ENCODE measurements around the gene SRSF10.

The SRSF10 gene

DNA sequence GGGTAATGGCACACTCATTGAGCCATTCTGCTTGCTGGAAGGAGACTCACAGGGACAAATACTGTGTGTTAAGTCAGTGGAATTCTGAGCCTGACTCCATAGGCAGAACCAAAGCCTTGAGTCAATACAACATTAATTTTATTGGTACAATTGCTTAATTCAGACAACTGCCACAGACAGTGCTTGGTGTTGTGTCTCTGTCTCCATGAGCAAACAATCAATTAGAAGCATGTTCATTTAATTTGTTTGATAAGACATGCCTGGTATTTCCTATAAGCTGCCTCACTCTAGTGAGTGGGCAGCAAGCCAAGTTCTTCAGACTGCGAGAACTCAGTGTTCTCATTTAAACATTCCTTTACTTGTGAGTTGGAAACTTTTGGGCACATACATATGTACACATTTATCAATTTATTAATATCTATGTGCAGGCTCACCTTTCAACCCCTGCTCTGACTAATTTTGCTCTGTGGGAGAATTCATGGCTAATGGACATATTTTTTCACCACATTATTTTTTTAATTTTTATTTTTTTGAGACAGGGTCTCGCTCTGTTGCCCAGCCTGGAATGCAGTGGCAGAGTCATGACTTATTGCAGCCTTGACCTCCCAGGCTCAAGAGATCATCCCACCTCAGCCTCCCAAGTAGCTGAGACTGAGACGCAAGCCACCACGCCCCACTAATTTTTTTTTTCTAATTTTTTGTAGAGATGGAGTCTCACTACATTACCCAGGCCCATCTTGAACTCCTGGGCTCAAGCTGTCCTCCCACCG lies 4.5 kb upstream of the SRSF10 start:
- Histone ChIP-seq H3K27ac (ENCODE audit: low read depth, low read length) (no peak overlapping the region), H3F3A (ENCODE audit: control insufficient read depth, insufficient read depth) (peaks cover 20% of the 10 kb centered on the region), H3K27me3 (ENCODE audit: control insufficient read depth, low read length) (no peaks in the 10 kb centered on the region), H3K36me3 (ENCODE audit: control insufficient read depth, low read length) (peaks cover 5% of the 10 kb centered on the region), H3K9me2 (replicated peaks; ENCODE audit: control insufficient read depth, low read length) (no peaks in the 10 kb centered on the region), H3K9me3 (ENCODE audit: control insufficient read depth, insufficient read depth, low read length) (no peaks in the 10 kb centered on the region), H3K4me2 (ENCODE audit: low read length) (no peak overlapping the region), H3K4me3 (ENCODE audit: low read length) (no peak overlapping the region), H3K79me2 (ENCODE audit: control insufficient read depth, low read length) (peaks cover 8% of the 10 kb centered on the region), H4K20me1 (ENCODE audit: control insufficient read depth, insufficient read depth, low read depth, low read length) (no peaks in the 10 kb centered on the region), H3K4me1 (ENCODE audit: control insufficient read depth, low read length) (peaks cover 50% of the 10 kb centered on the region)
- TF ChIP-seq, protein P1, sequence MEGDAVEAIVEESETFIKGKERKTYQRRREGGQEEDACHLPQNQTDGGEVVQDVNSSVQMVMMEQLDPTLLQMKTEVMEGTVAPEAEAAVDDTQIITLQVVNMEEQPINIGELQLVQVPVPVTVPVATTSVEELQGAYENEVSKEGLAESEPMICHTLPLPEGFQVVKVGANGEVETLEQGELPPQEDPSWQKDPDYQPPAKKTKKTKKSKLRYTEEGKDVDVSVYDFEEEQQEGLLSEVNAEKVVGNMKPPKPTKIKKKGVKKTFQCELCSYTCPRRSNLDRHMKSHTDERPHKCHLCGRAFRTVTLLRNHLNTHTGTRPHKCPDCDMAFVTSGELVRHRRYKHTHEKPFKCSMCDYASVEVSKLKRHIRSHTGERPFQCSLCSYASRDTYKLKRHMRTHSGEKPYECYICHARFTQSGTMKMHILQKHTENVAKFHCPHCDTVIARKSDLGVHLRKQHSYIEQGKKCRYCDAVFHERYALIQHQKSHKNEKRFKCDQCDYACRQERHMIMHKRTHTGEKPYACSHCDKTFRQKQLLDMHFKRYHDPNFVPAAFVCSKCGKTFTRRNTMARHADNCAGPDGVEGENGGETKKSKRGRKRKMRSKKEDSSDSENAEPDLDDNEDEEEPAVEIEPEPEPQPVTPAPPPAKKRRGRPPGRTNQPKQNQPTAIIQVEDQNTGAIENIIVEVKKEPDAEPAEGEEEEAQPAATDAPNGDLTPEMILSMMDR (IDR thresholded peaks at IDR 0.05; ENCODE audit: low read depth, low read length, poor library complexity, severe bottlenecking): no peak

DNA sequence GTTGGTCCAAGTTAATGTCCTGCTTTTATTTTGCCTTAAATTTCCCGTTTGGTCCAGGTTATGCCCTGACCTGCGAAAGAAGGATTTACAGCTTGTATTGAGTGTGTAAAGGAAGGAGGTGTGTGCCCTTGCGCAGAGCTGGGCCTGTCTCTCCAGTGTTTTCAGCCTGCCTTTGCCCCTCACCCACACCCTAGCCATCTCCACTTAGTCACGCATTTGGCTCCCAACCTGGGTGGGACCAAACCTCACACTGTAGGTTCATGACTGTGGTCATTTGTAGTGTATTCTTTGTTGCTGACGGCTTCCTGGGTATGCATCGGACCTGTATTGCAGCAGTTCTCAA lies 572 bp upstream of the SRSF10 start:
- peaks cover 13% of the 10 kb centered on the region for H4K20me1 ChIP-seq (ENCODE audit: control insufficient read depth, insufficient read depth, low read depth, low read length)
- peak overlapping the region; percentile 95 for H3K4me2 ChIP-seq (ENCODE audit: low read length)
- H3K9me3 ChIP-seq (ENCODE audit: control insufficient read depth, insufficient read depth, low read length): no peaks in the 10 kb centered on the region
- H3K36me3 ChIP-seq (ENCODE audit: control insufficient read depth, low read length): peaks cover 44% of the 10 kb centered on the region
- peaks cover 47% of the 10 kb centered on the region for H3K79me2 ChIP-seq (ENCODE audit: control insufficient read depth, low read length)
- peaks cover 38% of the 10 kb centered on the region for H3F3A ChIP-seq (ENCODE audit: control insufficient read depth, insufficient read depth)
- H3K4me3 ChIP-seq (ENCODE audit: low read length): peak overlapping the region; percentile 87
- peaks cover 70% of the 10 kb centered on the region for H3K4me1 ChIP-seq (ENCODE audit: control insufficient read depth, low read length)
- TF ChIP-seq, protein P1 (IDR thresholded peaks at IDR 0.05; ENCODE audit: low read depth, low read length, poor library complexity, severe bottlenecking): no peak
- no peak for TF ChIP-seq EZH2phosphoT487 (IDR thresholded peaks at IDR 0.05; ENCODE audit: borderline replicate concordance, low read length)
- H3K9me2 ChIP-seq (replicated peaks; ENCODE audit: control insufficient read depth, low read length): no peaks in the 10 kb centered on the region
- H3K27ac ChIP-seq (ENCODE audit: low read depth, low read length): peak overlapping the region; percentile 99
- H3K27me3 ChIP-seq (ENCODE audit: control insufficient read depth, low read length): no peaks in the 10 kb centered on the region

DNA sequence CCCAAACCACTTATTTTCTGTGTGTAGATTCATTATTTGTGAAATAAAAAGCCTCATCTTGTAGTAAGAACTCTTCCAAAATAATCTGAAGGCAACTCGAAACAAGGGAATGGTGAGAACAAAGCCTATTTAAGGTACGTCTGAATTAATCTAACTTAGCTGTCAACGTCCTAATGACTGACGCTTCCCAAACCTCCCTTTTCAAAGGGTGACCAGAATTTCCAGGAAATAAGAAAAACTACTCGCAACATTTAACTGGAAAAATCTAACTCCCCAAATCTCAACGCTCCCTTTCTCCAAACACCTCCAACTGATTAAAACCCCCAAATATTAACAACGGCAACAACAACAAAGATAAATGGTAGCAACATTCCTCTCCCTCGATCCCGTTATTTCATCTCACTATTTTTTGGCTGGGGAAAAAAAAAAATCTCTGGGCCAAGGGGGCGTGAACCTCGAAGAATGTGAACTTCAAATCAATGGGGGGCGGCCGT lies 693 bp downstream of the SRSF10 start:
- Histone ChIP-seq H4K20me1 (ENCODE audit: control insufficient read depth, insufficient read depth, low read depth, low read length) (peaks cover 20% of the 10 kb centered on the region), H3K79me2 (ENCODE audit: control insufficient read depth, low read length) (peaks cover 60% of the 10 kb centered on the region), H3K9me3 (ENCODE audit: control insufficient read depth, insufficient read depth, low read length) (no peaks in the 10 kb centered on the region), H3K36me3 (ENCODE audit: control insufficient read depth, low read length) (peaks cover 57% of the 10 kb centered on the region), H3K4me3 (ENCODE audit: low read length) (peak overlapping the region; percentile 87), H3K4me1 (ENCODE audit: control insufficient read depth, low read length) (peaks cover 76% of the 10 kb centered on the region), H3K27ac (ENCODE audit: low read depth, low read length) (peak overlapping the region; percentile 99), H3K4me2 (ENCODE audit: low read length) (peak overlapping the region; percentile 64), H3K27me3 (ENCODE audit: control insufficient read depth, low read length) (no peaks in the 10 kb centered on the region), H3K9me2 (replicated peaks; ENCODE audit: control insufficient read depth, low read length) (no peaks in the 10 kb centered on the region), H3F3A (ENCODE audit: control insufficient read depth, insufficient read depth) (peaks cover 48% of the 10 kb centered on the region)
- no peak for TF ChIP-seq EZH2phosphoT487 (IDR thresholded peaks at IDR 0.05; ENCODE audit: borderline replicate concordance, low read length)
- TF ChIP-seq, protein P1 (IDR thresholded peaks at IDR 0.05; ENCODE audit: low read depth, low read length, poor library complexity, severe bottlenecking): no peak
